NCI-H2227 (cell line): ENCODE results near the gene GSDMA.

Source experiments
- DNase-seq: peaks from one replicate; lab custom pipeline; 2025; ENCODE audit not compliant: unreplicated experiment; lab: John Stamatoyannopoulos, UW

GSDMA gene, protein sequence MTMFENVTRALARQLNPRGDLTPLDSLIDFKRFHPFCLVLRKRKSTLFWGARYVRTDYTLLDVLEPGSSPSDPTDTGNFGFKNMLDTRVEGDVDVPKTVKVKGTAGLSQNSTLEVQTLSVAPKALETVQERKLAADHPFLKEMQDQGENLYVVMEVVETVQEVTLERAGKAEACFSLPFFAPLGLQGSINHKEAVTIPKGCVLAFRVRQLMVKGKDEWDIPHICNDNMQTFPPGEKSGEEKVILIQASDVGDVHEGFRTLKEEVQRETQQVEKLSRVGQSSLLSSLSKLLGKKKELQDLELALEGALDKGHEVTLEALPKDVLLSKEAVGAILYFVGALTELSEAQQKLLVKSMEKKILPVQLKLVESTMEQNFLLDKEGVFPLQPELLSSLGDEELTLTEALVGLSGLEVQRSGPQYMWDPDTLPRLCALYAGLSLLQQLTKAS

DNA sequence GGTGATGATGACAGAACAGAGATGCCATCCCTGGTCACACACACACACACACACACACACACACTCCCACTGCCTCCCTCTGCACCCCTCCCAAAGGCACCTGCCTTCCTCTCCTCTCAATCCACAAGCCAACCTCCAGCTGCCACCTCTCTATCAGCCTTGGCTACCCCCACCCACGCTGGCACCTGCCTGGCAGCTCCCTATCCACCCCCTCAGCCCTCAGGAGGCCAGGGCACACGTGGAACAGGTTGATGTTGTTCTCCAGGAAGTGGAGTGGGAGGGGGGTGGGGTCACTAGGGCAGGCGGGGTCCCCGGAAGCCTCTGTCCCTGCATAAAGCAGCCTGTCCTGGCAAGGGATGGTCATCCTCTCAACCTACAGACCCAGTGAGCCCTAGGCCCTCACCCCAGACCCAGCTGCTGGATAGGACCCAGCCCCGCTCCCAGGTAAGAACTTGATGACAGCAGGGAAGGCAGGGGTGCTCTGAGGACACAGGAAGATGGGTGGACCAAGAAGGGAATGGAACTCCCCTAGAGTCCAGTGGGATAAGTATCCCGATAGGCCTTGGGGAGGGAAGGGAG, at the start of gene GSDMA:
TSS of gene GSDMA (plus strand) at position 363 of the 579 bp plus-strand sequence. CDS start 2,684 bp downstream, outside the sequence.
- DNase-seq = no peak

DNA sequence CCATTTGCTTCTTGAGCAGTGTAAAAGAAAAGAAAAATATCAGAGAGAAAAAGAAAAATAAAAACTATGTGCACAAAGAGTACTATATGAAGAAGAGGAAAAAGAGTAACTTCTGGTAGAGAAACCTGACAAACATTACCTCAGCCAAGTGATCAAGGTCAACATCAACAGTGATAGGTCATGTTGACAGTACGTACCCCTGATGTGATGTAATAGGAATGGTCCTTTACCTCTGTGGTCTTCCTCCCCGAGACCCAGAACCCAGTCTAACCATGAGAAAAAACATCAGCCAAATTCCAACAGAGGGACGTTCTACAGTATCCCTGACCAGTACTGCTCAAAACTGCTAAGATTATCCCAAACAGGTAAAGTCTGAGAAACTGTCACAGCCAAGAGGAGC, 48.8 kb upstream of the GSDMA start:
- DNase-seq = no peak

DNA sequence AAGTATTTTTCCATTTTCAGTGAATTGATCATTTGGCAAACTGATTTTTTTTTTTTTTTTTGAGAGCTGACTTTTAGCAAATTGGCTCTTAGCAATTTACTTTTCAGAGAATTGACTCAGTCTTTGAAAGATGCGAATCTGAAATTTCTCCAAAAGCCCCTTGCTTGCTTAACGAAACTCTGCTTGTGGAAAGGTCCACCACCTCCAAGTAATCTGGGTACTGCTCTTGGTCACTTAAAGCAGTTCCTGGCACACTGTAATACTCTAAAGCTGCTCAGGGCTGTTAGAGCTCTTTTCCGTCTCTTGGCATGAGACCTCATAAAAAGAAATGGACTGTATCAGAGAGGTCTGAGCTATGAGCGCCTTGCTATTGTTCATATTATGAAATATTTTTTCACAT, 47.2 kb upstream of the GSDMA start:
- DNase-seq = no peak

DNA sequence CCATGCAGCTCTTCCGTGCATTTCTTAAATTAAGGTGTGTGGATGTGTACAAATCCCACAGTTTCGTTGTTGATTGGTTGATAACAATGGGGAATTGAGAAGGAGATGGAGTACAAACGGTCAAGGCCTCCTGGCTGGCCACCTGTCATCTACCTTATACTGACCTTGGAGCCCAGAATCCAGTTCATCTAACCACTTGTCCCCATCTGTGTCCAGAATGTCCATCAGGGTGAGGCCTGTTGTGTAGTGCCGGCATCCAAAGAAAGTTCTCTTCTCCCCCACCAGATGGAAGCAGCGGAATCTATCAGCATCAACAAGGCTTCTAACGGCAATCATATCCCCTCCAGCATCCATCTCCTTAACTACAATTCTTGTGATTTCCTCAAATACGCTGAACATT, 45.9 kb upstream of the GSDMA start:
- no peak for DNase-seq

DNA sequence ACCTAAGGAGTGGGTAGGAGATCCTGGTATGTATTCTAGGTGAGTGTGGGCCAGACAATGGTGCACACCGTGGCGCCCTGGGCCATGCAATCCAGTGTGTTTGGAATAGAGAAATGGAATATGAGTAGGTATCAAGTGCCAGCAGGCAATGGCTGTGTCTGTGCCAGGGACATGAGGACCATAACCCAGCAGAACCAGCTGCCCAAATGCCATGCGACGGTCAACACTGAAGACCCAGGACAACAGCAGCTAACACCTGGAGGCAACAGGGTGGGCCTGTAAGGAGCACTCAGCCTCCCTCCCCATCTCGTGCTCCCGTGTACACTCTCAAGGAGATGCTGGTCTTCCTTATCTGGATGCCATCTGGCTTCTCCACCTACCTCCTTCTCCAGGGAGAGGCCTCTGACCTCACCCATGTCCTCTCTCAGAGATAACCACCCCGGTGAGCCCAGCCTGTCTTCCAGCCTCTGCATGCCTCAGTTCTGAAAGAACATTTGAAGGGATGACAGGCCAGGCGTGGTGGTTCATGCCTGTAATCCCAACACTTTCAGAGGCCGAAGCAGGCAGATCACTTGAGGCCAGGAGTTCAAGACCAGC, 43.6 kb upstream of the GSDMA start:
- DNase-seq = no peak

DNA sequence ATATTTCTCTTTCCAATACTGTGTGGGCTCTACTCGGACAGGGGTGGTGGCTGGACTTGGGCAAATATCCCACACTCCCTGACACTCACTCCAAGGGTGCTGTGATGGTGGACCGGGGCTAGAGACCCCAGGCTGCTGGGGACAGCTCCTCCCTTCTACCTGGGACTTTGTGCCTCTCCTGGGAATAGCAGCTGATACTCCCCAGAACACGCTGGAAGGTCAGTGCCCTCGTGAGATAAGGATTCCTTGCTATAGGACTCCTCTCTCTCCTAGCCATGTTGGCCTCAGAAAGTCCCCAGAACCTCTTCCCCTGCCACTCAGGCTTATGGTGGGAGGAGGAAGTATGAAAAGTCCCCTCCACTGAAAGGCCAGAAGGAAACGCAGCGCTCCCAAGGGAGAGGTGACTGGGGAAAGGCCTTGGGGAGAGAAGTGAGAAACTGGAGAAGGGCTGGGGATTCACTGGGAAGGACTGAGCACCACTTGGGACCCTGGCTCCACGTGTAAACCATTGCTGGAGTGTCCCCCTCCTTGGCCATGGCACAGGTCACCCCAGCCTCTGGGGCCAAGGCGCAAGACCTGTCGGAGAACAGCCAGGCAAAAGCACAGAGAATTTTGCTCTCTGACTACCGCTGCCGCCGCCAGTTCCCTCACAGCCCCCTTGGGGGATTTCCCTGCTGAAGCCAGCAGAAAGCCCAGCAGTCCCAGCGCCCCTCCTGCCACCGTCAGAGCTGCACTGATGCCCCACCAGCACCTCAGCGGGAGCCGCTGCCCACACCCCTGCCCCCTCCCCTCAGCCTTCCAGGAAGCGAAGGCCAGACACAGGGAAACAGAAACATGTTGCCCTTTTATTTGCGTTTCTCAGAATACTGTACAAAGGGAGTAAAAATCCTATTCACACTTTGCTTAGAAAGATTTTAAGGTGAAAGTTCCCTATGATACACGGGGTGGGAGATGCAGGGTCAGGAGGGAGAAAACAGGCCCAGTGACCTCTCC, 42.3 kb upstream of the GSDMA start:
- DNase-seq = no peak

DNA sequence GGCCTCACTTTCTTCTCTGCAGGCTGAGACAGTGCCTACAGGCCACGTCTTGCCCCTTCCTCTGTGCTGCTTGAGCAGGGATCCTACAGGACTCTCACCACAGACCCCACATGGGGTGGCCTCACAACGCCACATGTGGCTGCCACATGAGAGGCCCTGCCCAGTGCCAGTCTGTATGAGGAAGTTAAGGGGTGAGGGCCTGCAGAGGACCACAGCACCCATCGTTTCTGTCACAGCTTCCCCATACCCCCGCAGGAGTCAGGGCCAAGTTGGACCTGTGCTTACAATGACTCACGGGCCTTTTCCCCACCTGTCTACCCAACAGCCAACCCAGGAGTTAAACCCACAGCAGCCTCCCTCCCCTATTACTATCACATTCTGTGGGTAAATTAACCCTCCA, 41.5 kb upstream of the GSDMA start:
- DNase-seq = no peak

DNA sequence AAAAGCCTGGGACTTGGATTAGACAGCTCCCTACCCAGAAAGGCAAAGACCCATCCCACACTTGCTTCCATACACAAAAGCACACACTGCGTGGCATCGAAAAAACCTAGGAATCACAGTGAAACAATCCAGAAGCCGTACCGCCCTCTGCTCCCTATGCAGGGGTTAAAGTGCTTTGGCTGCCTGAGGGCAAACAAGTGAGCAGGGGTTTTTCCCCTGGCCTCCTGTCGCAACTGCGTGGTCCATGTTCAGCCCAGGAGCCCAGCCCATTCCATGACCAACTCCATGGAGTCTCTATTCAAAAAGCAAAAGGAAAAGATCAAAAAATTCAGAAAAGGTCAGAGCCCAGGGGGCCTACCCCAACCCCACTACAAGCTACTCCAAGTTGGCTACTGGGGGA, 40.8 kb upstream of the GSDMA start:
- DNase-seq = no peak

DNA sequence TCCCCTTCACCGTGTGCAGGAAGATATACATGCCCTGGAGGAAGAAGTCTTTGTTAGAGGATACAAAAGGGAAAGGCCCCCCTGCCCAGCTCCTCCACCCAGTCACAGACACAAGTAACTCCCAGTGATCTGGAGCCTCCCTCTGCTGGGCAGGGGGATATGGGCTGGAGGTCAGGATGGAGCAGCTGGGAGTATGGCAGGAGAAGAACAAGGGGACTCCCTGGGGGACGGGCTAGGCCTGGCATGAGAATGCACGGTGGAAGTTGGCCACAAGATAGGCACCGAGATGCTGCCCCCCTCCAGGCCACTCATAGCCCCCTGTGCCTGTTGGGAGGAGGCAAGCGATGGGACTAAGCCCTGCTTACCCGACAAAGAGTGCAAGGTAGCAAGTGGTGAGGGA, 39.6 kb upstream of the GSDMA start:
- no peak for DNase-seq

DNA sequence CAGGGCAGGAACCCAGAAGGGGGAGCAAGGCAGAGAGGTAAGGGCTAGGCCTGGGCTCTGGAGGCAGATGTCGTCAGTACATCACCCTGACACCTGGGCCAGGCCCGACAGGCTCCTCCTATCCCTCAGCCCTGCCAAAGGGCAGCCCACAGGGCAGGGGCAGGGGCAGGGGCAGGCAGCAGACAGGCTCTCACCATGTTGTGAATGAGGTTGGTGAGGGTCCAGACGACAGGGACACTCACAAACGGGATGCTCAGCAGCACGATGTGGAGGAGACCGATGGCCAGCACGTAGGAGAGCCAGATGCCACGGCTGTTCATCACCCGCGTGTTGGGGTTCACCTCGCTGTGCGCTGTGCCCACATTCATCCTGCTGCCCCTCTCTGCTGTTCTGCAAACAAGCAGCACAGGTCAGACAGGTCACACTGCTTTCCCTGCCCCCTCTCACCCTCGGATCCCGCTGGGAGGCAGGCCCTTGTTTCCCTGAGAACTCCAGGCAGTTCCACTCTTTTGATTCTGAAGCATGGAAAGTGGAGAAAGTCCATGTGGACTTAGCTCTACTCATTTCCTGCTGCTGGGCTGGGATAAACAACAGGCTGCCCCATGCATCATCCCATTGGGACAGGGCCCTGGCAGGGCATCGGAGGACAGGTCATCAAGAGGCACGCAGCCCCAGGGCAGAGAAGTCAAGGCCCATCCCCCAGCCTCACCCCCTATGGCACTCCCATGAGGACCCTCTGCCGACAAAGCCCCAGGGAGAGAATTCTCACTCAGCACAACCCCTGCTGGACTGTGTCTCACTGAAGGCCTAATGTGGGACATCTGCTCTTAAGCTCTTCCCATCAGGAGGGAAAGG, 38.7 kb upstream of the GSDMA start:
- DNase-seq = no peak

DNA sequence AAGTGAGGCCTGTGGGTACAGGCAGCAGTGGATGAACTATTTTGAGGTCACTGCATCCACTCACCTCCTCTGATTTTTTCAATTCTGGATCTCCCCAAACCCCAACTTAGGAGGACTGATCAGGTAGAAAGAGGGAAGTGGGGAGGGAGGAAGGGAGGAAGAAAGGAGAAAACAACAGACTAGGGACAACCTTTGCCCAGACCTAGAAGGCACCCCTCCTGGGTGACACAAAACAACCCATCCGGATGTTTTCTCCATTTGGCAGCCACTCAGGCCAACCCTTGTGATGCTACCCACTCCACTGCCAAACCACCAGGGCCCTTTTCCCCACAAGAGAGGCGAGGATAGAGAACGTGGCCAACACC, 38.1 kb upstream of the GSDMA start:
- DNase-seq = no peak

DNA sequence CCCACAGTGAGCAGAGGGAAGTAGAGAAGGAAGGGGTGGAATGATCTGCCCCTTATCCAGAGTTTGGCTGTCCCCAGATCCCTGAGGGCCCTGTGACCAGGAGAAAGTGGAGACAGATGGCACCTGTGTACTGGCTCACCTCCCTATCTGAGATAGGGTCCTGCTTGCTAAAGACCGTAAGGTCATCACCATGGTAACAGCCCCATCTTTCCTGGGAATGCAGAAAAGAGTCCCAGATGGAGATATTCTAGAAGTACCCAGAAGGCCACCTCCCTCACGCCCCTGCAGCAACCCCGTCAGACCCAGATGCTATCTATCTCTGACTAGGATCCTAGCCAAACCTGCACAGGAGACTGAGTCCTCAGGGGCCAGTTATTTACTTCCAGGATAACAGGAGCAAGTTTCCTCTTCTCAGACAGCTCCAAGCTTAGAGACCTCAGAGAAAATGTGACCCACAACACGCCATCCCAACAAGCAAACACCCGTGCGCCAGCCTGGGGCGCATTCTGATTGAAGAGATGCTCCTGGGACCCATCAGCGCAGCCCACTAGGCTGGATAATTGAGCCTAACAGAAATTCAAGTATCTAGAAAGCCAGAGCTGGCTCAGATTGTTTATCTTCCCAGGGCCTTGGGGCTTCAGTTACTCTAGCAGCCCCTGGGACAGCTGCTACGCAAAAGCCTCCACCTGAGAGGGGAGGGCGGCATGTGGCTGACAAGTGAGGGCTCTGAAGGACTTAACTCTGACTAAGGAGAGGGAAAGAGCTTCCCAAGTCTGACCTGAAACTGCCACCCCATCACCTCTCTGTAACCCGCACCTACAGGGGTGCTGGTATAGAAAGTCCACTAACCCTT, 37.3 kb upstream of the GSDMA start:
- DNase-seq = no peak

DNA sequence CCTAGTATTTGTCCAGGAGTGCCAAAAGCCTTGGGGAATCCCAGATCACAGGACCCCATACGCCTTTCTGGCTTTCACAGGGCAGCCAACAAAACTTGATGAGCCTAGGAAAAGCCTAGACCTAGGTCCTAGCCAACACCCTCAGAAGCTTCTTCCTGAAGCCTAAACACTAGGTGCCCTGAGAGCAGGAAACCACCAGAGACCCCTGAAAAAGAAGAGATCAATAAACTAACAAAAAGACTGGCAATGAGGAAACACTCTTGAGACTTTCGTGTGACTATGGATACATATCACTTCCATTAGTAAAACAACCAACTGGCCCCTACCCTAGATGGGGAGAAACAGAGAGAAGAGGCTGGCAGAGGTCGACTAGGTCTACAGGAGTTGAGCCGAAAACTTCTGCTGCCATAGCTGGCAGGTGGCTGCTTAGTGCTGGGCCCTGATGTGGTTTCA, 36.6 kb upstream of the GSDMA start:
- no peak for DNase-seq

DNA sequence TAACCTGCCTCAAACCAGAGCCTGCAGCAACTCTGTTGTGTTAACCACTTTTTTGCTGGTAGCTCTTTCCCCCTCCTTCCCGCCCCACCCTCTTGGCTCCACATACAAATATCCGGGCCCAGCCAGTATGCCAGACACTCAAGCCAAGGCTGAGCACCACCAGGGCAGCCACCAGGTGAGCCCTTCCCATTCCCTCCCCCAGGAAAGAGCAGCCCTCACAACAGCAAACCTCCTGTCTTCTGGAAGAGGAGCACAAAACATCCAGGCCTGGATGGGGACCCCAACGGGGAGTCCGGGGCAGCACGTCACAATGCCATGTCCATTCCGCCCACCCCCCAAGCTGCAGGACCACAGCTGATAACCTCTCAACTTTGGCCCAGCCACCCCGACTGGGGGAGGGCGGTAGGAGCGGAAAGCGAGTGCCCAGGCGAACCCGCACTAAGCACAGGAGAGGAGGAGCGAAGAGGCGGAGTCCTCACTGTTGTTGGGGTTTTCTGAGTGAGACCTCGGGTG, 36.2 kb upstream of the GSDMA start:
- peak; percentile 56 for DNase-seq

DNA sequence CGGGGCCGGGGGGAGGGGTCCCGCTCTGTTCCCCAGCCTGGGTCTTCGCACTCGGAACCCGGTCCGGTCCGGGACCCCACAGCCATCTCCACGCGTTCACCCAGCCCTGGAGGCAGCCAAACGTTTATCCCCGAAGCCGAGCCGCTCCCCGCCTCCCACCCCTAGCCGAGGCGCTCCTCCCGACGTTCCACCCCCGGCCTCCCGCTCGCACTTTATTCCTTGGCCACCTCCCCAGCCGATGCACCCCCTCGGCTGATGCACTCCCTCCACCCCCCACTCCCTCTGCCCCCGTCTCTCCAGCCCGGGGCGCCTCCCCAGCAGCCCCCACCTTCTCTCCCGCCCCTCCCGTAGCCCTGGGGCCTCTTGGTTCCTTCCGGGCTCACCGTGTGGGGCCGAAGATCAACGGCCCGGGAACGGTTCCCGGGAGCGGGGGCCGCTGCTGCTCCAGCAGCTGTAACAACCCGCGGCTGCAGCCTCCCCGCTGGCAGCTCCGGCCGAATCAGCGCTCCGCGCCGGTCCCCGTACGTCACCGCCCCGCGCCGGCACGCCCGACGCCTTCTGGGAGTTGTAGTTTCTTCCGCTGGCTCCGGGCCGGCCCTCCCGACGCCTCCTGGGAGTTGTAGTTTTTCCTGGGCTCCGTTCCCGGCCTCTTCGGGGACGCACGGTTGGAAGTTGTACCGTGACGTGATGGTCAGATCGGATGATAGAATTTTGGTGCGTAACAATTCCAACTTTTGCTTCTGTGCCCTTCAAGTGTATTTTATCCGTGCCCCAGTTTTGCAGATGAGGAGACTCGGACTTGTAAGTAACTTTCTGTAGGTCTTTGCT, 35.5 kb upstream of the GSDMA start, which contains the start of the genes LRRC3C and ORMDL3:
TSS of gene LRRC3C (plus strand) at position 632 of the 828 bp plus-strand sequence. CDS start 13,792 bp downstream, outside the sequence.
TSS of gene ORMDL3 (minus strand) at position 501 of the 828 bp plus-strand sequence. CDS start 3,398 bp downstream, outside the sequence.
- DNase-seq = peak; percentile 94

DNA sequence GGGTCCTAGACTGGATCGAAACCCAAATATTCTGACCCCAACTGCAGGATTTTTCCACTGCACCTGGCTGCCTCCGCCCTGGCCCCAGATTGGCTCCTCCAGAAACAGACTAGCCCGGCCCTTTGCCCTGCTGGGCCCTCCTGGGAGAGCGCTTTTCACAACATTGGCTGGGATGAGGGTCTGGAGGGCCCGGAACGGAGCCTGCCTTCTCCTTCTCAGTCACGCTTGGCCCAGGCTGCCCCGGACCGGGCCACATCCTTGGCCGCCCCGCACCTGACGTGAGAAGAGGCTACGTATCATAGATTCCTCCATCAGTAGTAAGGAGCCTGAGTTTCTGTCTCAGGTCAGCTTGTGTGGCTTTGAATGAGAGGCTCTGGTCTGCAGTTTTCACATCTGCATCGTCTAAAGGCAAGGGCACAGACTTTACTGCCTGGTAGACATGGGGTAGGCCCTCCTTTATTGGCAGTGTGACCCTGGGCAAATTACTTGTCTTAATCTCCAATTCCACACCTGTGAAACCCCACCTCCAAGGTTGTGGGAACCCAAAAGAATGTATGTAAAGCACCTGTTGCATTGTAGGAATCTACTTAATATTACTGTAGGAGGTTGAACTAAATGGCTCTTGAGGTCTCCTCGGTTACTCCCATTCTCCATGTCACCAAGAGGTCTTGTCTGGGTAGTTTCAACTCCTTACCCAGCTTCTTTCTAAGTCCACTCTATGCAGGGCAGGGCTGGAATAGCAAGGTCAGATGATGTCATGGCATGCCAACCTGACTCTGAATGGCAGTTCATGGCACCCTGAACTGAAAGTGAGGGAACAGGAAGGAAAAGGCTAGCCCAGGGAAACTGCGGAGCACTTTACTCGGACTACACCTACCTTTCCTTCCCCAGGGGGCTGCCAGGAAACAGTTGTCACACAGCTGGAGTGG, 34.6 kb upstream of the GSDMA start:
- no peak for DNase-seq
